ENCODE results near the gene ANKH.
"Not testable (repeated sequence)": the region's sequence is repeated elsewhere in the genome, so short reads cannot be mapped to it uniquely, and the experiment has no call there.

The ANKH gene

DNA sequence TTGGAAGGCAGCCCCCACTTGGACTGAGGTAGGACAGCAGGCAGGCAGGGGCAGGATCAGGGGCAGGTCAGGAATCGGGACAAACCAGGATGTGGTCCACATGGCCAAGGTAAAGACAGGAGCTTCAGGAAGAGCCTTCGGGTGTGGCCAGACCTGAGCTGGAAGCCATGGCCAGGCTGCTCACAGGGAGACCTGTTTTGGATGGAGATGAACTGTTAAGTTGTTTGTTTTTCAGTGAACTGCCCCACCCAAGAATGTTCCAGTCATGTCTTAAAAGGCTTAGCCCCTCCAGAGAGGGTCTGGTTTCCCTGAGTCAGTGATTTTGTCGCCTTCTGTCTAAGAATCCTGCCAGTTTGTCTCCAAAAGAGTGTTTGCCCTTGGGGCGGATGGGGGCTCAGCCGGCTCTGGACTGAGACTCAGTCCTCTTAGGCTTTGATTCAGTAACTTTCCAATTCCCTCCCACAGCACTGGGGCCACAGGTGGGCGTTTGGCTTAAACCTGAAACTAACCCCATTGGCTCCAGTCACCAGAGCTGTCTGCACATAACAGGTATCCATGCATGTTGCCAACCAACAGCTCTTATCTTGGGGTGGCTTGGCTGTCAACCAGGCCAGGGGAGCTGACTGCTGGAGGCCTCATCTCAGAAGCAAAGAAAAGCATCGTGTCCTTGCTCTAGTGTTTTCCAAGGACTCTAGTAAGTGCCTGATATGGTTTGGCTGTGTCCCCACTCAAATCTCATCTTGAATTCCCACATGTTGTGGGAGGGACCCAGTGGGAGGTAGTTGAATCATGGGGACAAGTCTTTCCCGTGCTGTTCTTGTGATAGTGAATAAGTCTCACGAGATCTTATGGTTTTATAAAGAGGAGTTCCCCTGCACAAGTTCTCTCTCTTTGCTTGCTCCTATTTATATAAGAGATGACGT is 11.3 kb upstream of the ANKH start:
- no peak for DNase-seq

DNA sequence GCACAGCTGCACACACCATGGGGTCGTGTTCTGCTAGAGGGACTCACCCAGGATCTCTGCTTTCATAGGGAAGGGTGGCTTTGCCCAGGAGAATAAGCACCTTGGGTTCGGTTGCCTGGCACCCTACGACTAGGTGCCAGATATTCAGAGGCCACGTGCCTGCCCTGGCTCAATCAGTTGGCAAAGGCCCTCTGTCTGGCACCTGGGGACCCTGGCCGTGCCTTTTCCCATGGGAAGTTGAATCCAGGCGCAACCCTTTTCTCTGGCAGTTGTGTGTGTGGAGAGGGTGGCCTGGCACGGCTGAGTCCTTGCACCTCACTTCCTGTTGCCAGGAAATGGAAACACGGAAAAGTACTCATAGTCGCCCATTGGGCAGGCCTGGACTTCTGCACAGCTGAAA is 10.2 kb upstream of the ANKH start:
- DNase-seq = no peak

DNA sequence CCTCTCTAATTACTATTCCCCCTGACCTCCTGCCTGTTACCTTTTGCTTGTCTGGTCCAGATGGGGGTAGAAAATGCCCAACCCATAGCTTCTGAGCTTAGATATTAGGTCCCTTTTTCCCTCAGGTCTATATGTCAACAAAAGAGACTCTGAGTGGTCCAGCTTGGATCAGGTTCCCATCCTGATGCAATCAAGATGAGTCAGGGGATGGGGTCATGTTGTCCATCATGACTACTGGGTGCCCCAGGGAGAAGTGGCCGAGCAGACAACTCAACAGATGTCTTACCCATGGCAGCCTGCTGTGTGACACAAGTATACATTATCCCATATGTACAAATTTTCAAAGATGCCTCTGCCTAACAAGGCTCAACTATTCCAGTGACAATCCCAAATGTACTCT is 9.1 kb upstream of the ANKH start:
- DNase-seq = no peak

DNA sequence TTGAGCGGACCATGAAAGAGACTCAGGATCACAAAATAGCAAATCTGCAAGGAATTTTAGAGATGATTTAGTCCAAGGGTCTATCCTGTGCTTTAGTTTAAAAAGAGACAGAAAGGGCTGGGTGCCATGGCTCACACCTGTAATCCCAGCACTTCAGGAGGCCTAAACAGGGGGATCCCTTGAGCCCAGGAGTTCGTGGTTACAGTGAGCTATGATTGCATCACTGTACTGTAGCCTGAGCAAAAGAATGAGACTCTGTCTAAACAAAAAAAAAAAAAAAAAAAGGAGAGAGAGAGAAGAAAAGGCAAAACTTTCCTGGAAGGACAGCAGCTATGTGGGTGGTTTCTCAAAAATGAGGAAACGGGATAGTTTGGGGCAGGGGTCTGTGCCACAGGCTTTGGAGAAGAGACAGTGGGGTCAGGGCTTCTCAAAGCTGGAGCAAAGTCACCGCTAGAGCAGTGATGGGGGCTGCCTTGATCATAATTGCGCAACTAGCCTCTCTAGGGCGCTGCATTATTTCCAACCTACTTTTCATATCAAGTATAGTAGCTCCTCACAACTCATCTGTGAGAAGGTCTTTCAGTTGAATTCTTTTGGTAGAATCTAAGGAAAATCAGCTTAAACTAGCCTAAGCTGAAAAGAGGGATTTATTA is 8.5 kb upstream of the ANKH start:
- DNase-seq = no peak

DNA sequence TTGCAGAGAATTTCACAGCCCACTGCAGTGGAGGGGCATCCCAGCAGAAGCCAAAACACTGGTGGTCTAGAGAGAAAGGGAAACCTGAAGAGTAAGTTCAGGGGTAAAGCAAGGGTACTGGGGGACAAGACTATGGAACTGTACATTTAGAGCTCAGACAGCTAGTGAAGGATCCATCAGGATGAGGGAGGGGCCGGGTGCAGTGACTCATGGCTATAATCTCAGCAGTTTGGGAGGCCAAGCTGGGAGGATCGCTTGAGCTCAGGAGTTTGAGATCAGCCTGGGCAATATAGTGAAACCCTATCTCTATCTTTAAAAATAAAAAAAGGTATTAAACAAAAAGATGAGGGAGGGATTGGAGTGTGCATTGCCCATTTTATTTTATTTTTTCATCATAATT is 7.8 kb upstream of the ANKH start:
- DNase-seq = no peak

DNA sequence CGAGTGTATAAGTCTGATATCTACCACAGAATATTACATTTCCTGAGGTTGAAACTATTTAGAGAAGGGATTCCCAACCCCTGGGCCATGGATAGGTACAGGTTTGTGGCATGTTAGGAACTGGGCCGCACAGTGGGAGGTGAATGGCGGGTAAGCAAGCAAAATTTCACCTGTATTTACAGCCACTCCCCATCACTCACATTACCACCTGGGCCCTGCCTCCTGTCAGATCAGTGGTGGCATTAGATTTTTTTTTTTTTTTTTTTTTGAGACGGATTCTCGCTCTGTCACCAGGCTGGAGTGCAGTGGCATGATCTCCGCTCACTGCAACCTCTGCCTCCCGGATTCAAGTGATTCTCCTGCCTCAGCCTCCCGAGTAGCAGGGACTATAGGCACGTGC is 6.6 kb upstream of the ANKH start:
- not testable (repeated sequence) for DNase-seq

DNA sequence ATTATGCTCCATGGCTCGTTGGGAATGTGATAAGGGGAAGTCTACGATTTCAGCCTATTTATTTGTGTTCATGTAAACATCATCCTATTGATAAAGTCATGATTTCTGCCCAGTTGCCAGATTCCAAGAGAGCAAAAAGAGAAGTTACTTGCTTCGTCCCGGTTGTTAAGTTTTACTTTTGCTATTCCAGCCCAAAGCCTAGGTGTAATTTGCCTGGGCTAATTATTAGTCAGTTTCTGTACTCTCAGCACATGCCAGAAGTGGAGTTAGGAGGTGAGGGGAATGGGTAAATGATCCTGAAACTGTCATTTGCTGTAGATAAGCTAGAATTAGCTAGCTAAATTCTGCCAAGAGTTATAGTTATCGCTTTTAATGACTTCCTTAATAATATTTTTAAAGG is 4.5 kb upstream of the ANKH start:
- DNase-seq = no peak

DNA sequence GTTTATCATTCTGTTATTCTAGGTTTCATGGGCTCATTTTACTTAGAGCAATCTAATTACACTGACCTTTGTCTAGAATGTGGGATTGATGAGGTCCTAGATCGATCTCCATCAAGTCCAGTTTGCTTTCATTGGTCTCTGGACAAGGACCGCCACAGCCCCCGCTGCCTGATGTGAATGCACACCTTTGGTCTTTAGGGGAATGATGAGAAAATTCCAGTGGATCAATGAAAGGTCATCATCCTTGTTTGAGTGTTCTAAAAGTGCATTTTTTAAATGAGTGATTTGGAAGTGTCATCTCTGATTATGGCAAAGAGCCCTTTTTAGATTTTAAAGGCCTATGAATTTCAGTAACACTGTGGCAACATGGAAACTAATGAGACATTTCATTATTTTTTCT is 2.2 kb upstream of the ANKH start:
- DNase-seq = no peak

DNA sequence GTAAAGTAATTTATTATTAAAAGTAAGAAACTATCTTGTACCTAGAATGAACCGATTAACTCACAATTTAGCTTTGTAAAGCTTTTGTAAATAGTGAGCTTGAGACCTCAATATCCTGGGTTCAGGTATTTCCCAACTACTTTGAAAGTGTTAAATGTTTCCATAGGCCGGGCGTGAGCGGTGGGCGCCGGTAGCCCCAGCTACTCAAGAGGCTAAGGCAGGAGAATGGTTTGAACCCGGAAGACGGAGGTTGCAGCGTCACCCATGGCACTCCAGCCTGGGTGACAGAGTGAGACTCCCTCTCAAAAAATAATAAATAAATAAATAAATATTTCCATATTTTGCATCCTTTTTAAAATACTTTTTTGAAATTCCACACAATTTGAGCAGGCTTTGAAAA is 1.5 kb upstream of the ANKH start:
- no peak for DNase-seq

DNA sequence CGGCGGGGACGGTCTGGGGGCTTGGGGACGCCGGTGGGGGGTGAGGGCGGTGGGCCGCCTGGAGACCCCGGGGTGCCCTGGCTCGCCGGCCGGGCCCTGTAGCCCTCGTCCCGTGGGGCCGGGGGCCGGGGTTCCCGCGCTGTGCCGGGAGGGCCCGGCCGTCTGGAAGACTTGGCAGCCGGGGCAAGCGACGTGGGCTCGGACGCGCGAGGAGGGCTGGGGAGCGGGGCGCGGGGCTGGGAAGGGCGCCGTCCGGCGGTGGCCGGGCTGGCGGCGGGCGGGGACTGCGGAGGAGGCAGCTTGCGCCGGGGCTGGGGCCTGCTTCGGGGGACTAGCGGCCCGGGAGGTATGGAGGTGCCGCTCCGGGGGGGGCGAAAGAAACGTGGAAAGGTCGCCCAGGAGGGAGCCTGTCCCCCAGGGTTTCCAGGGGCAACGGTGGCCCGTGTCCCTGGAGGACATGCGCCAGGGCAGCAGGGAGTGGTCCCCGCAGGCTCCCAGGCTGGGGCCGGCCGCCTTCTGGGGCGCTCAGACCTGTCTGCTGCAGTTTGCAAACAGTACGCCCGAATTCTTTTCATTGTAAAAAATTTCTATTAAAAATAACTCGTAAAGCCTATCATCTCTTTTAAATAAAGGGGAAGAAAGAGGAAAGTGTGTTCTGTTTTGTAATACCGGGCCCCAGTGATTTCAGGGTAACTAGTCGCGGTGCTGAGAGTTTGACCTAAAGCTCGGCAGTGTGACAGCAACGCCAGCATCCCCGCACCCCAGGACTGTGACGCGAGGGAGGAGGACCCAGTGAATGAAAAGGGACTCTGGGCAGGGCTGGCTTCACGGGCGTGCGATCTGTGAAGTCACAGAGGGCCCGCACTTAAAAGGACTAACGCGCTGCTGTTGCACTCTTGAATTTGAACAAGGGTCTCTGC is 752 bp upstream of the ANKH start:
- peak; percentile 50 for DNase-seq

DNA sequence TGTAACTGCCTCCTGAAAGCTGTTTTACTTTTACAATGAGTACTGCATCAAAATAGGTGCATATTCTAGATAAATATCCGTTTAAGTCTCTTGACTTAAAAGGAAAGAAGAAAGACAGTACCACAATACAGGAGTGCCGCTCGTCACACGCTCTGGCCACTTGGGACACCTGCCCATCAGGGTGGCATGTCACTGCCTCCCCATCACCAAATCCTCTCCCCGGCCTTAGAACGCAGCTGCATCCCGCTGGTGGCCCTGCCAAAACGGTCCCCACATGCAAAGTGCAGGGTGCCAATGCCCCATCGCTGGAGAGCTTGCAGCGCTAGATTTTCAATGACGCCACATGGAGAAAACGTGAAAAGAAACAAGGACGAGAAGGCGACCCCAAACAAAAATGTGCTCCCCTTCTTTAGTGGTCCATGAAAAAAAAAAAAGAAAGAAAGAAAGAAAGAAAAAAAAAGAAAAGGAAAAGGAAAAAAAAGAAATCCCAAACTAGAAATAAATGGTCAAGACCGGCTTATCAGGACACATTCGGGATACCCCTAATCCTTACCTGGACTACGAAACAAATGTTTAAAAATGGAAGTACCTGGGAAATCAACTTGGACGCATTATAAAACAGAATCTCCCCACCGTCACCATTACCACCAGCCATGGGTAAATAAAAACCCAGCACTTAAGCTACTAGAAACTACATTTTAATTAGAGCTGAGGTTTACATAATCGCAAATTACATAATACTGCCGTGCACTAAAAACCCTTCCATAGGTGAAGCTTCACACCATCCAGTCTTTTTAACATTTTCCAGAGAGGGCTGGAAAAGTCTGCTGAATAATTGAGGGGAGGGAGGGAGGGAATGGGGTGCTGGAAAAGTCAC is 1.0 kb downstream of the ANKH start:
- peak; percentile 26 for DNase-seq

DNA sequence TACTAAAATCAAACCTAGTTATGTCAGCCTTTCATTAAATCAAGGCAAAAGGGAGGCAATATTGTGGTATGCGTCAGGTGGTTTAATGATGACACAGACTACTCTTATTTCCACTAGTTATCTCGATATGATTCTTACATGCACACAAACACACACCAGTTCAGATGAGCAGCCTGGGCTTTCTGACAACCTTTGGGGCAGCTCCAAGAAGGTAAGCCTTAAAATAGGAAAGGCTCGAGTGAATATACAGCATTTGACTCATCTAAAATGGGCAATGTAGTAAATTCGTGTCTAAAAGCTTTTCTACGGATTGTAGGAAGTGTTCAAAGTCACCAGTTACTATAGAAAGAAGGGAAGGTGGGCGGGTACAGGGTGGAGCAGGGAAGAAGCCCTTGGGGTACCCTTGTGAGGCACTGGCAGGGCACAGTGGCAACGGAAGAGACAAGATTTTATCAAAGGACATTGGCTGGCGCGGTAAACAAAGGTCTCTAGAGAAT is 1.9 kb downstream of the ANKH start:
- DNase-seq = no peak

DNA sequence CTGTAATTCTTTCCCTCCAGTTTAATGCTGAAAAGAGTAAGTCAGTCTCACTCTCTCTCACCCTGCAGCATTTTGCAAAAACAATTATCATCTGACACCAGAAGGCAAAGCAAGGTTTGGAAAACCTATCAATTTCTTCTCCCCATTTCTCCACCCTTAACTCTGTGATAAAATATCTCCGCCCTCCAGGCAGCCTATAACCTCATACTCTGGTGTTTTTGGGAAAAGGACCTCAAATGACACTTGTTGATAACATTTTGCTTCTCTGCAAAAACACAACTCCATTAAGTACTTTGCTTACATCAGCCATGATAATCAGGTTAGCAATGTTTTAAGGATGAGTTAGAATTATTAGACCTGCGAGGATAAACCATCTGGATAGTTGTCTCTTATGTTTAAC is 2.3 kb downstream of the ANKH start:
- no peak for DNase-seq

DNA sequence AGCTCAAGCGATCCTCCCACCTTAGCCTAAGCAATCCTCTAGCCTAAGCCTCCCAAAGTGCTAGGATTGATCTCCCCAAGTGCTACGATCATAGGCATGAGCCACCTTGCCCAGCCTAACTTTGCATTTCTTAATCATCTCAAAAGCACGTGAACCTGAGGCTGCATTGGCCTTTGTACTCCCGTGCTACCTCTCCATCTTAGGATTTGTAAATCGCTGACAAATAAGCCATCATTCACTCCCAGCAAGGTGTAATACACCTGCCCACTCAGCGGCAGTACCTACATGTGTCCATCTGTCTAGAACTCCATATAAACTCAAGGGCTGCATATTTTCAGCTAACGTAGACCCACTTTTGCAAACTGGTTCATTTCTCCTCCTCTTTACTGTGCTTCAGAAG is 2.8 kb downstream of the ANKH start:
- no peak for DNase-seq

DNA sequence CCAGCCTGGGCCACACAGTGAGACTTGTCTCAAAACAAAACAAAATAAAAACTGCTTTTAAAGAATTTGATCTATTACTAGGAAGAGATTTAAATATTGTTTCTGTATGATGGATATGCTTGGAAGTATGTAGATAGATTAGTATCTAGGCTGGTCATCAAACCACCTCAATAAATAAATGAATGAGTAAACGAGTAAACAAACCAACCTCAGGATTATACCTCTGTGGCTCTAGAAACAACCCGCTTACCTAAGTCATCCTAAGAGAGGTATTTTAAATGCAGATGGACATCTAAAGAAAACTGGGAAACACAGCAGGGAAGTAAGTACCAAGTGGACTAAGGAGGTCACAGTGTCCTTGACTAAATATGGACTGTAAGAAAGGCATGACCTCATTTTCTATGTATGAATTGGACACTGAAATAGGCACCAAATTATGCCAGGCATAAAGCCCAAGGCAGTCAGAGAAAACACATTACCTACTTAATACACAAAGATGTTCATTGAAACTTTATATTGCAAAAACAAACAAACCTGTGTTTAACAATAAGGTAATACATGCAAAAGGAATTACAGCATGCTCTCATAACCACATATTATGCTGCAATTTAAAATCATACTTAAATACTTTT is 7.3 kb downstream of the ANKH start:
- DNase-seq = no peak

DNA sequence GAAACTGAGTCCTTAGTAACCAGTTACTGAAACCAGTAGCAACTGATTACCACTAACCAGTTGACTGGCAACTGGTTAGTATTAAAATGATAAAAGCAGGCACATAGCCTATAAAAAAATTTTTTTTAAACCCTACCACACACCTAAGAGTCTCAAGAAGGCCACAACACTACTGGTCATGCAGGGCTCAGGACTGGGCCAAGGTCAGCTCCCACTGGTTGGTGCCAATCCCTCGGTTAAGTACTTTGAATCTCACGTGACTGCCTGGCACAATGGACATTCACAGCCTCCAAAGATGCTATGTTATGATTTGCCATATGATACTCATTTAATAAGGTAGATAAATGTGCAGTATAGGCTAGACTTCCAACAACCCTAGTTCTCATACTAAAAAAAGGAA is 8.5 kb downstream of the ANKH start:
- DNase-seq = no peak

DNA sequence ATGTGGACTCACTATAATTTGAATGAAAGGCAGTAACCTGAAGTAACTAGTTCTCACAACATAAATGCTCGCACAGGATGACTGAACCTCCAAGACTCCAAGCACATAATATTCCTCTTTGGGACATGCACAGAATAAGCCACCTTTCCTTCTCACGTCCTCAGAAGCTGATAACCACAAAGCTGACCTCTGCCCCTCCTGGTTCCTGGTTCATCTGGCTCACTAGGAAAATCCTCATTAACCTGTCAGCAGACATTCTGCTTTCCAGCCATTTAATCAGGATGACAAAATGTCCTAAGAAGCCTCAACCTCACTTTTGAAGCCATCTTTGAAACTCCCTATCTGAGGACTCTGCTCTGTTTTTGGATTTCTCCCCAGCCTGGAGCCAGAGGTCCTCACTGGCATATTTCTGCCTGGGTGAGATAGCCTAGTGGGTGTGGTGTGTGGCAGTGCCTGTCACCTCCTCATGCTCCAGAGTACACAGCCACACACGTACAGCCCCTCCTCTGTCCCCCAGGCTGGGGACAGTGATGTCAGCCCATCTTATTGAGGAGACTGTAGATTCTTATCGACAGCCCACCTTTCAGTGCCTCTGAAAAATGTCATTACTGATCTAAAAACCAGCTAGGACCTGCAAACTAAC is 10.3 kb downstream of the ANKH start:
- DNase-seq = no peak

DNA sequence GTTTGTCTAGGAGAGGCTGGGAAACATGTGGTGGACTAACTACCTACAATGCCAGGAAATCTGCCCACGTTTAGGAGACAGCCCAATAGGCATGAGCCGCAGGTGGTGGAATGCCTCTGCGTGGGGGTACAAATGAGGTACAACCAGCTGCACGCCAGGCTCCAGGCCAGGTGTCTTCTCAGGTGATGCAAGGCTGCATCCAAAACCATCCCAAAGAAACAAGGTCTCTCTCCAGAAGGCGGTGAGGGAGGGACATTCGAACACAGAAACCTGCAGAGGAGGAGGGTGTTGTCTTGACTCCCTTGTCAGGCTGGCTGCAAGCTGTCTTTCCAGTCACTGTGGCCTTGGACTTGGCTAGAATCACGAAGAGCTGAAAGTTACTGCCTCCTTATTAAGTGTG is 11.6 kb downstream of the ANKH start:
- no peak for DNase-seq

DNA sequence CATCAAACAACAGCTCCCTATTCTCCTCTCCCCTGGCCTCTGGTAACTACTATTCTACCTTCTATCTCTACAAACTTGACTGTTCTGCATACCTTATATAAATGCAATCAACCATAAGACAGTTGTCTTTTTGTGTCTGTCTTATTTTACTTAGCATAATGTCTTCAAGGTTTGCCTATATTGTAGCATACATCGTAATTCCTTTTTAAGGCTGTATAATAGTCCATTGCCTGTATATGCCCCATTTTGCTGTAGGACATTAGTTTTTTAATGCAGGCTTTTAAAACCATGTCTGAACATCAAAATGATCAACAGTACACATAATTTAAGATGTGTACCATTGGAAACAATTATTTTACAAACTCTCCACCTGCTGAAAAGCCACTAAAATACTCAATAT is 12.4 kb downstream of the ANKH start:
- DNase-seq = no peak

DNA sequence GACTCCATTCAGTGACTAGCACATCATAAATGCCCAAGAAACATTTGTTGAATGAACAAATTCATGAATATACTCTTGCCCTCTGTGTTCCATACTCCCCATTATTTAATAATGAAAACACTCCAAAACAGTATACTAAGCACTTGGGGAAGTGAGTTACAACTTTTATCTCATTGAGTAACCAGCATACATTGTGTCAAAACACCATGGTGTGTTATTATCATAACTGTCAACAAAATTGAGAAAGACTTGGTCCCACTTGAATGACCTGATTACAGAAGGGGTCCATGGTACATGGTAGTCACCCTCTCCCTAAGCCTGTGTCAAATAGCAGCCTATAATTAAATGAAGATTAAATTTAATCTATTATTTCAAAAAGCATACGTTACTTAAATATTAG is 16.2 kb downstream of the ANKH start:
- no peak for DNase-seq

DNA sequence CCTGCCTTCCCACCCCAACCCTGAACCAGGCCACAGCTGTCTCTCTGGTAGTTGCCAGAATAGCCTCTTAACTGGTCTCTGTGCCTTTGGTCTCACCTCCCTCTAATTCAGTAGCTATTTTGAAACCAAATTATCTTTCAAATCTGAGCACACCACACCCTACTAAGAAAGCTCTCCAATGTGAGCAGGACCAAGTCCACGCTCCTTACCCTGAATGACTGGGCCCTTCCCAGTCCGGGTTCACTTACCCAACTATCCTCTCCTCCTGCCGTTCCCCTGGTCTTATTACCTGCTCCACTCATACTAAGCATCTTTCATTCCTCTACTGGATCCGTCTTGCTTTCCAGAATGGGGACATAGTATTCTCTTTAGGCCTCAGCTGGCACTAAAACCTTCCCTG is 16.8 kb downstream of the ANKH start:
- DNase-seq = no peak
